ENCODE data around the gene WASL.

Gene WASL

DNA sequence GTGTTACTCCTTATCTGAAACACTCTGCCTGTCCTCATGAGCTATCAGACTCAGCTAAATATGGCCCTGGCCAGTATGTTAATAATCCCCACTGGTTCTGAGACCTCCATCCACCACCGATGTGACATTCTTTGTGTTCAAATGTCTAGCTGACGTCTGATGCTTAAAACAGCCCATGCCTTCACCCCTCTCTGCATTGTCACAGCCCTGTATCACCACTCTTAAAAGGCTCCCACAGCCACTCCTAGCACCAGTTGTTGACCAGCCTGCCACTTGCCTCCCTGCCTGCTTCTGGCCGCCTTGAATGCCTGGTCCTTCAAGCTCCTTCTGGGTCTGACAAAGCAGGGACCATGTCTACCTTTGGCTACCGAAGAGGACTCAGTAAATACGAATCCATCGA, 93.2 kb downstream of the WASL start, which contains the start of gene LMOD2:
TSS of gene LMOD2 (plus strand) at position 253 of the 400 bp plus-strand sequence. CDS start at position 351, 98 bp downstream.
- H3K36me3 ChIP-seq (ENCODE audit: control insufficient read depth in 1 of 2, insufficient read depth in 2 of 2, low read length in 2 of 2), result no peaks in the 10 kb centered on the region
- H3K27ac ChIP-seq (ENCODE audit: low read depth, low read length), result no peak within 1 kb of the TSS
- H3K9me3 ChIP-seq (ENCODE audit: control insufficient read depth in 1 of 2, low read length in 2 of 2), result no peaks in the 10 kb centered on the region
- no peaks in the 10 kb centered on the region for H3K4me1 ChIP-seq (ENCODE audit: control insufficient read depth in 1 of 2, insufficient read depth in 2 of 2, low read length in 2 of 2)
- no peak within 1 kb of the TSS for H3K4me3 ChIP-seq (ENCODE audit: low read depth in 1 of 2, low read length in 2 of 2)
- H3K27me3 ChIP-seq (ENCODE audit: control insufficient read depth in 1 of 2, insufficient read depth in 2 of 2, low read length in 2 of 2), result no peaks in the 10 kb centered on the region
- no peak within 1 kb of the TSS for H3K9ac ChIP-seq (ENCODE audit: low read depth in 1 of 2, low read length in 2 of 2)

GRCh38 chr7:123653162-123653561, 95.6 kb downstream of the WASL start:
- H3K9me3 ChIP-seq (ENCODE audit: control insufficient read depth in 1 of 2, low read length in 2 of 2), result no peaks in the 10 kb centered on the region
- no peak overlapping the region for H3K4me3 ChIP-seq (ENCODE audit: low read depth in 1 of 2, low read length in 2 of 2)

DNA sequence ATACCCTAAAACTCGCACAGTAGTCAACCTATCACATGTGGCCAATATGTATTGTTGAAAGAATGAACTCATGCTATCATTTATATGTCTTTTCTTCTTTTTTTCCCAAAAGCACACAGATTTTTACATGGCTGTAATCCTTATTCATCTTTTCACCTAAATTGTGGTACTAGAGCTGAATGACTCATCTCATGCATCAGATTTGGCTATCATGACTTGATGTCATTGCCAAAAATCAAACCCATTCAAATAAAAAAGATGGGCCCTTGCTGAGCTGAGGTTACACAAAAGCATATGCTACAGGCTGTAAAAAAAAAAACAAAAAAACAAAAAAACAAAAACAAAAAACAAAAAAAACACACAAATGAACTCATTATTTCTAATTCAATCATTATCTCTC, 96.4 kb downstream of the WASL start:
- Histone ChIP-seq H3K36me3 (ENCODE audit: control insufficient read depth in 1 of 2, insufficient read depth in 2 of 2, low read length in 2 of 2) (no peaks in the 10 kb centered on the region), H3K4me1 (ENCODE audit: control insufficient read depth in 1 of 2, insufficient read depth in 2 of 2, low read length in 2 of 2) (no peaks in the 10 kb centered on the region), H3K9ac (ENCODE audit: low read depth in 1 of 2, low read length in 2 of 2) (no peak overlapping the region), H3K27ac (ENCODE audit: low read depth, low read length) (no peak overlapping the region), H3K4me3 (ENCODE audit: low read depth in 1 of 2, low read length in 2 of 2) (no peak overlapping the region), H3K9me3 (ENCODE audit: control insufficient read depth in 1 of 2, low read length in 2 of 2) (no peaks in the 10 kb centered on the region), H3K27me3 (ENCODE audit: control insufficient read depth in 1 of 2, insufficient read depth in 2 of 2, low read length in 2 of 2) (no peaks in the 10 kb centered on the region)

More at GRCh38 chr7:123653162-123653561, 95.6 kb downstream of the WASL start:
- no peaks in the 10 kb centered on the region for H3K36me3 ChIP-seq (ENCODE audit: control insufficient read depth in 1 of 2, insufficient read depth in 2 of 2, low read length in 2 of 2)
- H3K4me1 ChIP-seq (ENCODE audit: control insufficient read depth in 1 of 2, insufficient read depth in 2 of 2, low read length in 2 of 2), result no peaks in the 10 kb centered on the region
- no peaks in the 10 kb centered on the region for H3K27me3 ChIP-seq (ENCODE audit: control insufficient read depth in 1 of 2, insufficient read depth in 2 of 2, low read length in 2 of 2)
- no peak overlapping the region for H3K9ac ChIP-seq (ENCODE audit: low read depth in 1 of 2, low read length in 2 of 2)
- no peak overlapping the region for H3K27ac ChIP-seq (ENCODE audit: low read depth, low read length)

GRCh38 chr7:123650595-123650994, 98.2 kb downstream of the WASL start:
- Histone ChIP-seq H3K36me3 (ENCODE audit: control insufficient read depth in 1 of 2, insufficient read depth in 2 of 2, low read length in 2 of 2) (no peaks in the 10 kb centered on the region), H3K4me1 (ENCODE audit: control insufficient read depth in 1 of 2, insufficient read depth in 2 of 2, low read length in 2 of 2) (no peaks in the 10 kb centered on the region), H3K9ac (ENCODE audit: low read depth in 1 of 2, low read length in 2 of 2) (no peak overlapping the region), H3K9me3 (ENCODE audit: control insufficient read depth in 1 of 2, low read length in 2 of 2) (no peaks in the 10 kb centered on the region), H3K27me3 (ENCODE audit: control insufficient read depth in 1 of 2, insufficient read depth in 2 of 2, low read length in 2 of 2) (no peaks in the 10 kb centered on the region), H3K27ac (ENCODE audit: low read depth, low read length) (no peak overlapping the region), H3K4me3 (ENCODE audit: low read depth in 1 of 2, low read length in 2 of 2) (no peak overlapping the region)

DNA sequence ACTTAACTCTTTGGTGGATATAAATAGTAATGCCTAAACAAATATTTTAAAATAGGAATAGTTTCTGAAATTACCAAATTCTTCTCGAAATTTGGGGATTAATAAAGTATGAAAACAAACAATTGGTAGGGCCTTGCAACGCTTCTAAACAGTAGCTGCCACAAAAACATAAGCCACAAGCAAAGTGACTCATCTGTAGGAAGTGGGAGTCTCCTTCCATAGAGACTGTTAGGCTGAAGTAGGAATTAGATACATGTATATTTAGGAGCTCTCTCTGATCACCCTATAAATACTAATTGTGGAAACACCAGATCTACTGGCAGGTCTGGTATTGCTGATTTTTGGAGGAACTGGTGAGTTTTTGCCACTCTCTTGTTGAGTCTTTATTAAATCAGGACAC, 98.8 kb downstream of the WASL start:
- Histone ChIP-seq H3K9ac (ENCODE audit: low read depth in 1 of 2, low read length in 2 of 2) (no peak overlapping the region), H3K4me1 (ENCODE audit: control insufficient read depth in 1 of 2, insufficient read depth in 2 of 2, low read length in 2 of 2) (no peaks in the 10 kb centered on the region), H3K36me3 (ENCODE audit: control insufficient read depth in 1 of 2, insufficient read depth in 2 of 2, low read length in 2 of 2) (no peaks in the 10 kb centered on the region), H3K27ac (ENCODE audit: low read depth, low read length) (no peak overlapping the region), H3K27me3 (ENCODE audit: control insufficient read depth in 1 of 2, insufficient read depth in 2 of 2, low read length in 2 of 2) (no peaks in the 10 kb centered on the region), H3K9me3 (ENCODE audit: control insufficient read depth in 1 of 2, low read length in 2 of 2) (no peaks in the 10 kb centered on the region), H3K4me3 (ENCODE audit: low read depth in 1 of 2, low read length in 2 of 2) (no peak overlapping the region)

DNA sequence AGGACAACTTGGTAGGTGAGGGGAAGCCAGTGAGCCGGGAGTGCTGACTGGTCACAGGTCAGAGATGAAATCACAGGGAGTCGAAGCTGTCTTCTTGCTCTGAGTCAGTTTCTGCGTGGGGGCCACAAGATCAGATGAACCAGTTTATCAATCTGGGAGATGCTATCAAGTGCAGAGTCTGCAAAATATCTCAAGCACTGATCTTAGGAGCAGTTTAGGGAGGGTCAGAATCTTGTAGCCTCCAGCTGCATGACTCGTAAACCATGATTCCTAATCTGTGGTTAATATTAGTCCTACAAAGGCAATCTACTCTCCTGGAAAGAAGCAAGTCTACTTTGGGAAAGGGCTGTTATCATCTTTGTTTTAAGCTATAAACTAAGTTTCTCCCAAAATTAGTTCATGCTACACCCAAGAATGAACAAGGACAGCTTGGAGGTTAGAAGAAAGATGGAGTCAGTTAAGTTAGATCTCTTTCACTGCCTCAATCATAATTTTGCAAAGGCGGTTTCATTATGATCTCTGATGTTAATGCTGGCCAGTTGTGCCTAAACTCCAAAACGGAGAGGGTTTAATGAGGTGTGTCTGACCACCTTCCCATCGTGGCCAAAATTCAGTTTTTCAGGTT, 101.6 kb downstream of the WASL start:
- H3K9me3 ChIP-seq (ENCODE audit: control insufficient read depth in 1 of 2, low read length in 2 of 2), result no peaks in the 10 kb centered on the region
- H3K27ac ChIP-seq (ENCODE audit: low read depth, low read length), result no peak overlapping the region
- peaks cover 0 to 6% of the 10 kb centered on the region in 2 donors for H3K27me3 ChIP-seq (ENCODE audit: control insufficient read depth in 1 of 2, insufficient read depth in 2 of 2, low read length in 2 of 2)
- no peak overlapping the region for H3K9ac ChIP-seq (ENCODE audit: low read depth in 1 of 2, low read length in 2 of 2)
- H3K4me1 ChIP-seq (ENCODE audit: control insufficient read depth in 1 of 2, insufficient read depth in 2 of 2, low read length in 2 of 2), result peaks cover 0 to 3% of the 10 kb centered on the region in 2 donors
- H3K4me3 ChIP-seq (ENCODE audit: low read depth in 1 of 2, low read length in 2 of 2), result no peak overlapping the region
- no peaks in the 10 kb centered on the region for H3K36me3 ChIP-seq (ENCODE audit: control insufficient read depth in 1 of 2, insufficient read depth in 2 of 2, low read length in 2 of 2)

- H3K36me3 ChIP-seq (ENCODE audit: control insufficient read depth in 1 of 2, insufficient read depth in 2 of 2, low read length in 2 of 2), result no peaks in the 10 kb centered on the region
- H3K4me3 ChIP-seq (ENCODE audit: low read depth in 1 of 2, low read length in 2 of 2), result no peak overlapping the region
- H3K4me1 ChIP-seq (ENCODE audit: control insufficient read depth in 1 of 2, insufficient read depth in 2 of 2, low read length in 2 of 2), result peaks cover 0 to 3% of the 10 kb centered on the region in 2 donors
- peaks cover 0 to 6% of the 10 kb centered on the region in 2 donors for H3K27me3 ChIP-seq (ENCODE audit: control insufficient read depth in 1 of 2, insufficient read depth in 2 of 2, low read length in 2 of 2)
- no peak overlapping the region for H3K27ac ChIP-seq (ENCODE audit: low read depth, low read length)
- H3K9ac ChIP-seq (ENCODE audit: low read depth in 1 of 2, low read length in 2 of 2), result no peak overlapping the region
- no peaks in the 10 kb centered on the region for H3K9me3 ChIP-seq (ENCODE audit: control insufficient read depth in 1 of 2, low read length in 2 of 2)
Measured at GRCh38 chr7:123645516-123645915, 103.3 kb downstream of the WASL start.

DNA sequence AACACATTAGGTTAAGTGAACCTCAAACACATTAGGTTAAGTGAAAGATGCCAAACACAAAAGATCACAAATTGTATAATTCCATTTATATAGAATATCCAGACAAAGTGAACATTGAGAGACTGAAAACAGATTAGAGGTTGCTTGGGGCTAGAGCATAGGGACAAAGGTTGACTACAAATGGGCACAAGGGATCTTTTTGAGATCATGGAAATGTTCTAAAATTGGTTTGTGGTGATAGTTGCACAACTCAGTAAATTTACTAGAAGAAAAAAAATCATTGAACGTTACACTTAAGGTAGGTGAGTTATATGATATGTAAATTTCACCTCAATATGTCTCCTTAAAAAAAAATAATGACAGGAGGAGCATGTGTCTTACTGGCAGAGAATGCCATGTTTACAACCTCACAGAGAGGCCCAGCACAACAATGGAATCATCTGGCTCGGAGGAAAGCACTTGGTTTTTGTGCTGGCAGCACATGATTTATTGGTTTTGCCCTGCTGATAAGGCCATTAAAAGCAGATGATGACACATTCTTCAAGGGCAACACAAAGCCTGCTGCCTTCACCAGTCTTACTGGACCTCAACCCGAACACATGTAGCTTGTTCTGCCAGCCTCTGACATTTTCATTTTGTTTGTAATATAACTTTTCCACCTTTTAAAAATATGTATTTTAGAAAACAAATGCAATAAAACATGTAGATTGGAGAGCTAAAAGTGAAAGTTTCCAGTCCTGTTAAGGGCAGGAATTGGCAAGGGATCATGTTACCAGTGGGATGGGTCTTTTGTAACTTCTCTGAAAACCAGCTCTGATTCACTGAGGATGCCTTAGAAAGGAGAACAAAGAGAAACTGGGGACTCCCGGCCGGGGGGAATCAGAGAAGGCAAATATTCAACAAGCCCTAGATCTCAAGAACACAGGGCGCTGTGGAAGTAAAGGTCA, 105.0 kb downstream of the WASL start:
- Histone ChIP-seq H3K9ac (ENCODE audit: low read depth in 1 of 2, low read length in 2 of 2) (no peak overlapping the region), H3K27ac (ENCODE audit: low read depth, low read length) (no peak overlapping the region), H3K9me3 (ENCODE audit: control insufficient read depth in 1 of 2, low read length in 2 of 2) (no peaks in the 10 kb centered on the region), H3K4me3 (ENCODE audit: low read depth in 1 of 2, low read length in 2 of 2) (no peak overlapping the region), H3K27me3 (ENCODE audit: control insufficient read depth in 1 of 2, insufficient read depth in 2 of 2, low read length in 2 of 2) (peaks cover 0 to 10% of the 10 kb centered on the region in 2 donors), H3K4me1 (ENCODE audit: control insufficient read depth in 1 of 2, insufficient read depth in 2 of 2, low read length in 2 of 2) (peaks cover 0 to 3% of the 10 kb centered on the region in 2 donors), H3K36me3 (ENCODE audit: control insufficient read depth in 1 of 2, insufficient read depth in 2 of 2, low read length in 2 of 2) (no peaks in the 10 kb centered on the region)

DNA sequence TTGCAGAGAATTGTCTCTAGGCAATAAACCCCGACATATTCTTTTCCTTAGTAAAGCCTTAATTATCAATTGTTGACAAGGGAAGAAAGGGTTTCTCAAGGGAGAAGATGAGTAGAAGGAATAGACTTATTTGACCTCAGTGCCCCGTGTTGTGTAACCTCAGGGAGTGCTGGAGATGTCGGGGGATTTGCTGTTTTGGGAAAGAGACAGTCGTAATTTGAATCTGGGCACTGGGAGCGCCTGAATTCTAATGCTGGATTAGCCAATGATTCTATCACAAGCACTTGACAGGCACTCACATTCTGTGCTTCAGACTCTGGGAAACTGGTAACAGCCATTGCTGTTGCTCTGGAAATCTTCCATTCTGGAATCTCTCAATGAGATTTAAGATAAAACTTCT, 106.9 kb downstream of the WASL start:
- Histone ChIP-seq H3K9ac (ENCODE audit: low read depth in 1 of 2, low read length in 2 of 2) (no peak overlapping the region), H3K27ac (ENCODE audit: low read depth, low read length) (no peak overlapping the region), H3K27me3 (ENCODE audit: control insufficient read depth in 1 of 2, insufficient read depth in 2 of 2, low read length in 2 of 2) (peaks cover 0 to 10% of the 10 kb centered on the region in 2 donors), H3K36me3 (ENCODE audit: control insufficient read depth in 1 of 2, insufficient read depth in 2 of 2, low read length in 2 of 2) (no peaks in the 10 kb centered on the region), H3K4me3 (ENCODE audit: low read depth in 1 of 2, low read length in 2 of 2) (no peak overlapping the region), H3K4me1 (ENCODE audit: control insufficient read depth in 1 of 2, insufficient read depth in 2 of 2, low read length in 2 of 2) (peaks cover 0 to 3% of the 10 kb centered on the region in 2 donors), H3K9me3 (ENCODE audit: control insufficient read depth in 1 of 2, low read length in 2 of 2) (no peaks in the 10 kb centered on the region)

- H3K9me3 ChIP-seq (ENCODE audit: control insufficient read depth in 1 of 2, low read length in 2 of 2), result no peaks in the 10 kb centered on the region
- H3K4me3 ChIP-seq (ENCODE audit: low read depth in 1 of 2, low read length in 2 of 2), result no peak overlapping the region
- no peak overlapping the region for H3K9ac ChIP-seq (ENCODE audit: low read depth in 1 of 2, low read length in 2 of 2)
- H3K27me3 ChIP-seq (ENCODE audit: control insufficient read depth in 1 of 2, insufficient read depth in 2 of 2, low read length in 2 of 2), result peaks cover 0 to 10% of the 10 kb centered on the region in 2 donors
- H3K27ac ChIP-seq (ENCODE audit: low read depth, low read length), result no peak overlapping the region
- peaks cover 0 to 3% of the 10 kb centered on the region in 2 donors for H3K4me1 ChIP-seq (ENCODE audit: control insufficient read depth in 1 of 2, insufficient read depth in 2 of 2, low read length in 2 of 2)
- no peaks in the 10 kb centered on the region for H3K36me3 ChIP-seq (ENCODE audit: control insufficient read depth in 1 of 2, insufficient read depth in 2 of 2, low read length in 2 of 2)
Measured at GRCh38 chr7:123640583-123640982, 108.2 kb downstream of the WASL start.

All from duodenal mucosa (tissue), 2 donors.